ENCODE data around the gene TMEM140.
"Not testable (repeated sequence)": the region's sequence is repeated elsewhere in the genome, so short reads cannot be mapped to it uniquely, and the experiment has no call there.

Gene TMEM140

GRCh38 chr7:135195968-135196629 is 48.2 kb downstream of the TMEM140 start:
- no peak for DNase-seq

DNA sequence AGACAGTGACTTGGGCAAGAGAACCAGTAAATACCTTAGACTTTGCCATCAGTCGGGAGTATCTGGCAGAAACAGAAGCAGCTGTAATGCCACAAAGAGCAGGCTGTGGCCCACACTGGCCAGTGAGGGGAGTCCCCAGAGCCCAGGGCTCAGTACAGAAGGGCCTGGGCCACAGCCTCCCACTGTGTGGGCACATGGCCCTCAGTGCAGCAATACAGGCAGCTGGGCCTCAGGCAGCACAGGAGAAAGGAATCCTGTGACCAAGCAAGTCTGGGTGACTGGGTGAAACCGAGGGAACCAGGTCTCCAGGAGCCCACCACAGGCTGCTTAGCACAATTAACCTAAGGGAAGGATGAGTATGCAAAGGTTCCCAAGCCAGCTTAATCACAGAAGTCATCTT is 49.5 kb downstream of the TMEM140 start:
- DNase-seq = no peak

DNA sequence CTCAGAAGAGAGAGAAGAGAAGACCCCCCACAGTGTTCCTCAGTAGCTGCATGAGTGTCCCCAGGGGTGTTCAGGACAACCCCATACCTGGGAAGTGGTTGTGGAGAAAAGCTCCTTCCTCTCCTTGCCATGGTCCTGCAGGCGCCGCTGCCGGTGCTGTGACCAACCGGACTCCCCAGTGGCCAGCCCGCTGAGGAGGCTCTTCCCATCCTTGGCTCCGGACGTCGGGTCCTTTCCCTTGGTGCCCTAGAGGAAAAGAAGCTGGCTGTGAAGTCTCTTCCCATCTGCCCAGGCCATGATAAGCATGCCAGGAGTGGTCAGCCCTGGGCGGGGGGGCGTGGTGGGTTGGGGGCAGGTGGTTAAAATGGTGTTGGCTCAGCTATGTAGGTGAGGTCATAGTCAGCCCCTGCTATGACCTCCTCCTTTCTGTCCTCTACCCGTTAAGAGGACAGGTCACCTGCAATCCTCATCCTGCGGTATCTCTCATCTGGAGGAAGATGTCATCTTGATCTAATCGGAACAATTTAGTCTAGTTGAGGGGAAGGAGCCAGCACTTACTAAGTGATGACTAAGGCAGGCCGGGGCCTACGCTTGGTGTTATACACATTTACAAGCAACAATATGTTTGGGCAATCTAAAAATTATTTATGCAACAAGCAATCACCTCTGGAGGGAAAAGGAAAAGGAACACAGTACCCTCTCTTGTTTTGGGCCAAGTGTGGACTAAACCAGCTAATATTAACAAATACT is 50.2 kb downstream of the TMEM140 start:
- no peak for DNase-seq

- DNase-seq = no peak
Observed at GRCh38 chr7:135199439-135199838, 51.6 kb downstream of the TMEM140 start.

DNA sequence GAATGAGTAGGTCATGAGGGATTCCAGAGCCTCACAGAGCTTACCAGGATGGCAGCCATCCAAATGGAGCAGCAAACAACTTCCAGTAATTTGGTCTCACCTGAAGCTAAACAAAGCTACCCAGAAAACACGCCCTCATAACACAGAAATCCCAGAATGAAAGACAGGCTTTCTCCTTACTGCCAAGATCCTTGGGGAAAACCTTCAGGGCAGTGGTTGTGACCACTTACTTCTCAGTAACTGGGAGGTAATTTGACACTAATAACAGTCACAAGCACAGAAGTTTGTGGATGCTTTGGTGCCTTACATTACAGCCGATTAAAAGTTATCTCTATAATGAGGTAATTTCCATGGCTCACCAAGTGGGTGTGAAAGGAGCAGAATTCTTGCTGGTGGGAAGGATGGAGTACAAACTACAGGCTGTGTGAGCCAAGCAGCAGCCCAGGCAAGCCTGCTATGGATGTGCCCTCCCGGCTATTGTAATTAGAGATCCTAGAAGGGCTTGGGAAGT is 53.0 kb downstream of the TMEM140 start:
- DNase-seq = no peak

DNA sequence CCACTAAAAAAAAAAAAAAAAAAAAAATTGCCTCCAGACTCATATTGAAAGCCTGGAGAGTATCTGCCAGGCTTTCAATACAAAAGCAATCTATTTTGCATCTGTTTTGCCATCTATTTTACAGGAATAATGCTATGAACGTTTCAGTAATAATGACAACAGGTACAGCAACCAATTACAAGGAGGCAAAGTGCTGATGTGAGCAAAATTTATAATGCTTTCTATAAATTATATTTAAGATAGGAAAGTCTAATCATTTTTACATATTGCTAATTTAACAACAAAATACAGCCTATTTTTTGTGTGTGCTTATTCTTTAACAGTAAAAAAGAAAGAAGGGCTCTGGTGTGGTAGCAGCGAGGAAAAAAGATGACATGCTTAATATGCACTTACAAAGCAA is 53.5 kb downstream of the TMEM140 start:
- DNase-seq = no peak

DNA sequence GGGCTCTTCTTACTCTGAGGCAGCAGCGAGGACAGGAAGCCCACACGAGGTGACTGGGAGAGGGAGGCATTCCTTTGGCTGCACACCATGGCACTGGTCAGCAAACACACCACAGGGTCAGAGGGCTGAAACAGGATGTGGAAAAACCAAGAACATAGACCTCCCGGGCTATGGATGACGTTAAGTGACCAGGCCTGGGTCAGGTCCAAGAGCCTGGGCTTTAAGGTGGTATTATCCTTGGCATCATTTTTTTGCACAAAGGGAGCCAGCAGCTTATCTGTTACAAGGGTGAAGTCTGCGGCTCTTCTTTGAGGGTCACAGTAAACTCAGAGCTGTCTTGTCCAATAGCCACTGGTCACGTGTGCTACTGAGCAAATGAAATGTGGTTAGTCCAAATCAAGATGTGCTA is 56.5 kb downstream of the TMEM140 start:
- DNase-seq = no peak

DNA sequence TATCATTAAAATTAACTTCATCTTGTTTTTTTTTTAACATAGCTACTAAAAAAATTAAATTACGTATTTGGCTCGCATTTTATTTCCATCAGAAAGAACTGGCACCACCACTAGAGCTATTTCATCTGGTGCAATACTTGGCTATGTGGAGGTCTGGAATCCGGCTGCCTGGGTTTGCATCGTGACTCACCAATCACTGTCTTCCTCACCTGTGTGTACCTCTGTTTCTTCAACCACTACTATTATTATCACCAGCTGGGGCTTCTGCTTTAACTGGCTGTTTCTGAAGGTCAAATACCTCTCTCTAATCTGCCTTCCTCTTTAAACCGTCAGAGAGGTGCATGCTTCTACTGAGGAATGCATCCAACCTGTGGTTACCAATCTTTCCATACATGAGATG is 57.0 kb downstream of the TMEM140 start:
- no peak for DNase-seq

DNA sequence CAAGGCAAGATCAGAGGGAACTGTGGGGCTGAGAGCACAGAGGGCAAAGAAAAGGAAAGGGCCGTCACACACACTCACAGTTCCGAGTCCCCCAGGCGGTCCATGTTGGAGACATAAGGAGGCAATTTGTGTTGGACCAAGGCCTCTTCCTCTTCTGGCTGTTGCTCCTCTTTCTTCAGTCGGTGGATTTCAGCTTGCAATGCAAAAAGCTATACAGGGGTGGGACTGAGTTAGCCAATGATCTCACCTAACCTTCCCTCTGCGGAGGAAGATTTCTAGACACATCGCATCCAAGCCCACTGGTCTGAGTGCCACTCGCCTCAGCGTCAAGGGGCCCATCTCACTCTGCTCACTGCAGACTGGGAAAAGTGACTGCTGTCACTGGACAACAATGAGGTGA is 58.0 kb downstream of the TMEM140 start:
- no peak for DNase-seq

GRCh38 chr7:135206941-135207391 is 59.1 kb downstream of the TMEM140 start:
- no peak for DNase-seq

DNA sequence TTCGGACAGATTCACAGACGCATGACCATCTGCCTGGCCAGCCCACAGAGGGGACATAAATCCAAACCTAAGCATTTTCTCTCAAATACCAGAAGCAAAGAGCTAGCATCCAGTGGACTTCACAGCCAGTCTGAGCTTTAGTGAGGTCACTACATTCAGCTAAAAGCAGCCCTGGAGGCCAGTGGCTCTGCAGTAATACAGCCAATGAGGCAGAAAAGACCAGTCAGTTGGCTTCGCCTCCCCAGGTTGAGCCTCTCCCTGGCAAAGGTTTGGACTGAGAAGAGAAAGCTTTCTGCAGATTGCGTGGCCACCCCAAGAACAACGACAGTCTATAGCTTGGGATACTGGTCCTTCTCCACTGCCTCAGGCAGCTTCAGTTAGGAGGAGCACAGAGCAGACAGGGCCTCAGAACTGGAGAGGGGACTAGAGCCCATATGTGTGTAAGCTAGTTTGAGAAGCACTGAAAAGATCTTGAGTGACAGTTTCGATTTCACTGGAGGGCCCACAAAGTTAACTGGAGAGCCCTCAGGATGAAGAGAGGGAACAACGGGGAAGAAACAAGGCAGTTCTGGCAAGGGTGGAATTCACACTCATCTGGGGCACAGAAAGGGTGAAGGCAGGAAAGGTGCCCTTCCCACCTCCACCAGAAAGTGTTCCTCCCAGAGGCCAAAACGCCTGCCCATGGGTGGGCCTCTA is 59.7 kb downstream of the TMEM140 start:
- DNase-seq = no peak

- DNase-seq = no peak
Observed at GRCh38 chr7:135208102-135208793, 60.4 kb downstream of the TMEM140 start.

- no peak for DNase-seq
Observed at GRCh38 chr7:135209225-135209834, 61.5 kb downstream of the TMEM140 start.

DNA sequence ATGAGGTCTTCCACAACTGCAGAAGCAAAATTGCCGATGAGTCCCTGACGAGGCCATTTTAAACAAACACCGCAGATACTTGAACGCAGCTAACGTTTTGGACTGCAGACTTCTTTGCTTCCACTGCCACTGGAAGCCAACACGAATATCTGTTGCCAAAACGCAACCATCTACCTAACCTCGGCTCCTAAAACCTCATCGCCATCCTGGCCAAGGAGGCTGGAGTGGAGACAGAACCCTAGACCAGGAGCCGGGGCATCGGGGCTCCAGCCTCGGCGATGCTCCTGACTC is 63.0 kb downstream of the TMEM140 start:
- DNase-seq = no peak

- peak; percentile 95 to 99 for DNase-seq
Observed at GRCh38 chr7:135211179-135211945, 63.5 kb downstream of the TMEM140 start, which contains the start of gene WDR91. WDR91 (minus strand) TSS chr7:135211526; CDS start chr7:135211502, 24 bp downstream.

DNA sequence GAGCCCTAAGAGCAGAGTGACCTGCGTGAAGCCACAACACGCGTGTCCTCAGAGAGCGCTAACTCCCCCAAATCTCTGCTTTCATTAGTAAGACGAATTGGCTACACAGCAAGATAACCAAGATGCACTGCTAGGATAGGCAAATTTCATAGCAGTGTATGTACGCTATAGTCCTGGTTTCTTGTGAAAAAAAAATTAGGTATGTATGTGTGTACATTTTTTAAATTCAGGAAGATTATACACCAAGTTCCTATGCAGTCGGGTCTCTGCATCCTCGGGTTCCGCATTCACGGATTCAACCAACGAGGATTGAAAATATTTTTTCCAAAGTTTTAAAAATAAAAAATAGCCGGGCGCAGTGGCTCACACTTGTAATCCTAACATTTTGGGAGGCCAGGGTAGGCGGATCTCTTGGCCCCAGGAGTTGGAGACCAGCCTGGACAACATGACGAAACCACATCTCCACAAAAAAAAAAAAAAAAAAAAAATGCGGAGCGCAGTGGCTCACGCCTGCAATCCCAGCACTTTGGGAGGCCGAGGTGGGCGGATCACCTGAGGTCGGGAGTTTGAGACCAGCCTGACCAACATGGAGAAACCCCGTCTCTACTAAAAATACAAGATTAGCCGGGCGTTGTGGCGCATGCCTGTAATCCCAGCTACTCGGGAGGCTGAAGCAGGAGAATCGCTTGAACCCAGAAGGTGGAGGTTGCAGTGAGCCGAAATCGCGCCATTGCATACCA is 64.2 kb downstream of the TMEM140 start:
- DNase-seq = not testable (repeated sequence)

GRCh38 chr7:135213831-135214230 is 66.0 kb downstream of the TMEM140 start:
- no peak for DNase-seq

- DNase-seq = no peak
Observed at GRCh38 chr7:135215180-135215579, 67.3 kb downstream of the TMEM140 start.

DNA sequence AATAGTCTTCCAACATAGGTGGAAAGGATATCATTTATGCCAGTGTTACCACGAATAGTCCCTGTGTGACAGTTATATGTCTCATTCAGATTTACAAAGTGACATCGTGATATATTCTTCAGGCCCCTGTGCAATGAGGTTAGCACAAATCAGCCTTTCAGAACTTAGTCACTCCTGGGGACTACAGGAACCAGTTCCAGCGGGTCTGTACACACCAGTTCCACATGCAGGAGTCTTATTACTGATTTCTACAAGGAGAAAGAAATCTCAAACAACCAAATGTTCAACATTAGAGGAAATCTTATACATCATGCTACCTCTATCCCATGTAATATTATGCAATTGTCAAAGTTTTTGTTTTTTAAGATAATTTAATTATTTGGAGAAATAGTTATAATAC is 67.8 kb downstream of the TMEM140 start:
- DNase-seq = no peak

Data from stimulated activated CD4-positive, alpha-beta T cell treated with anti-CD3 and anti-CD28 coated beads, Interleukin-4, amount 100 ng/mL, for 4 hours (primary cell).